ENCODE data around the gene ZEB1. TPM values are rescaled to one million over a fixed set of nuclear protein-coding genes. Genes with fewer than 3 reads are reported as not detected.
A peak's percentile ranks its signal among the peaks of the same experiment; 100 is the strongest.

ZEB1 gene
- total RNA-seq, 4 donors from 2014 or later, result 124 to 189 (median 154) TPM

GRCh38 chr10:31320550-31321211 lies 1.7 kb downstream of the ZEB1 start:
- Histone ChIP-seq H3K27me3 (no peaks in the 10 kb centered on the region), H3K36me3 (no peaks in the 10 kb centered on the region), H3K9me3 (no peaks in the 10 kb centered on the region), H3K4me1 (peaks cover 7 to 48% (median 41%) of the 10 kb centered on the region in 4 donors), H3K27ac (replicated peaks in 1 of 4) (peak overlapping the region; percentile 97 to 100 (median 98)), H3K4me3 (peak overlapping the region; percentile 91 to 99 (median 96))
- peak in 1 of 3 experiments; percentile 16 for TF ChIP-seq CTCF (IDR thresholded peaks at IDR 0.05)
- TF ChIP-seq EP300 (IDR thresholded peaks at IDR 0.05), result no peak
- TF ChIP-seq POLR2AphosphoS5 (IDR thresholded peaks at IDR 0.05), result peak; percentile 74 to 85
- under 1% methylated on average over 36 of the region's 43 CpGs for WGBS
- intact Hi-C loops (cut with DNase I), result loop anchor here (2.0 to 10.0 kb wide), 3 partner anchors 282 to 444 kb away; partner anchors contain the start of gene ZNF438
- no peak for DNase-seq (ENCODE audit: extremely low spot score)

GRCh38 chr10:31321396-31321941 lies 2.5 kb downstream of the ZEB1 start:
- TF ChIP-seq POLR2AphosphoS5 (IDR thresholded peaks at IDR 0.05), result peak in 1 of 2 donors; percentile 43
- TF ChIP-seq POLR2A (IDR thresholded peaks at IDR 0.05; ENCODE audit: low read depth), result no peak
- Histone ChIP-seq H3K9me3 (no peaks in the 10 kb centered on the region), H3K27ac (replicated peaks in 1 of 4) (peak overlapping the region; percentile 97 to 100 (median 98)), H3K27me3 (no peaks in the 10 kb centered on the region), H3K36me3 (no peaks in the 10 kb centered on the region), H3K4me3 (peak overlapping the region; percentile 91 to 99 (median 96)), H3K4me1 (peaks cover 11 to 55% (median 49%) of the 10 kb centered on the region in 4 donors)
- intact Hi-C loops (cut with DNase I), result loop anchor here (2.0 to 10.0 kb wide), 3 partner anchors 281 to 443 kb away; partner anchors contain the start of gene ZNF438
- WGBS, result 11% methylated on average over 10 of the region's 10 CpGs
- no peak for DNase-seq (ENCODE audit: extremely low spot score)

- DNase-seq (ENCODE audit: extremely low spot score), result no peak
- H3K4me3 ChIP-seq, result peak overlapping the region in 1 of 4 donors; percentile 91
- intact Hi-C loops (cut with DNase I), result loop anchor here (5.0 to 10.0 kb wide), 2 partner anchors 280 to 442 kb away; no protein-coding TSS in a partner anchor
- H3K4me1 ChIP-seq, result peaks cover 11 to 61% (median 56%) of the 10 kb centered on the region in 4 donors
- H3K36me3 ChIP-seq, result no peaks in the 10 kb centered on the region
- no peaks in the 10 kb centered on the region for H3K27me3 ChIP-seq
- H3K27ac ChIP-seq (replicated peaks in 1 of 4), result peak overlapping the region in 2 of 4 donors; percentile 99 to 100
- 71% methylated on average over 2 of the region's 2 CpGs for WGBS
- H3K9me3 ChIP-seq, result no peaks in the 10 kb centered on the region
- no peak for TF ChIP-seq EP300 (IDR thresholded peaks at IDR 0.05)
- TF ChIP-seq CTCF (IDR thresholded peaks at IDR 0.05), result peak; percentile 23 to 33 (median 33)
- TF ChIP-seq POLR2AphosphoS5 (IDR thresholded peaks at IDR 0.05), result no peak
- no peak for TF ChIP-seq POLR2A (IDR thresholded peaks at IDR 0.05; ENCODE audit: low read depth)
These were observed 3.6 kb downstream of the ZEB1 start for GRCh38 chr10:31322647-31323046.

GRCh38 chr10:31340343-31340742 lies 21.3 kb downstream of the ZEB1 start:
- no peaks in the 10 kb centered on the region for H3K36me3 ChIP-seq
- DNase-seq (ENCODE audit: extremely low spot score), result no peak
- no peak for TF ChIP-seq EP300 (IDR thresholded peaks at IDR 0.05)
- TF ChIP-seq POLR2A (IDR thresholded peaks at IDR 0.05; ENCODE audit: low read depth), result no peak
- TF ChIP-seq POLR2AphosphoS5 (IDR thresholded peaks at IDR 0.05), result no peak
- no peak for TF ChIP-seq CTCF (IDR thresholded peaks at IDR 0.05)
- intact Hi-C loops (cut with DNase I), result no loop called here
- no peaks in the 10 kb centered on the region for H3K27me3 ChIP-seq
- no peaks in the 10 kb centered on the region for H3K9me3 ChIP-seq
- no peak overlapping the region for H3K27ac ChIP-seq (replicated peaks in 1 of 4)
- no peak overlapping the region for H3K4me3 ChIP-seq
- H3K4me1 ChIP-seq, result peaks cover 13 to 37% (median 28%) of the 10 kb centered on the region in 4 donors

- H3K9me3 ChIP-seq, result no peaks in the 10 kb centered on the region
- H3K4me3 ChIP-seq, result no peak overlapping the region
- intact Hi-C loops (cut with DNase I), result no loop called here
- TF ChIP-seq CTCF (IDR thresholded peaks at IDR 0.05), result no peak
- no peak for TF ChIP-seq POLR2AphosphoS5 (IDR thresholded peaks at IDR 0.05)
- no peak for TF ChIP-seq EP300 (IDR thresholded peaks at IDR 0.05)
- TF ChIP-seq POLR2A (IDR thresholded peaks at IDR 0.05; ENCODE audit: low read depth), result no peak
- H3K36me3 ChIP-seq, result no peaks in the 10 kb centered on the region
- no peaks in the 10 kb centered on the region for H3K27me3 ChIP-seq
- H3K4me1 ChIP-seq, result peaks cover 14 to 49% (median 40%) of the 10 kb centered on the region in 4 donors
- DNase-seq (ENCODE audit: extremely low spot score), result no peak
- no peak overlapping the region for H3K27ac ChIP-seq (replicated peaks in 1 of 4)
- 88% methylated on average over 1 of the region's 1 CpG for WGBS
These were observed 22.5 kb downstream of the ZEB1 start for GRCh38 chr10:31341552-31341951.

Measured in esophagus muscularis mucosa (tissue), 4 donors.